OCI-LY1 (cell line): ENCODE results near the gene RCN2.

Experiments used
- H2AFZ ChIP-seq: fragments of 200-600 bp; sonication (generic), shearing (Covaris generic); 2 replicates; pipeline ENCODE4 v1.6.0; 2014; ENCODE audit warnings: antibody characterized with exemption, mild to moderate bottlenecking, low read length
- H3F3A ChIP-seq: fragments of 200-600 bp; sonication (generic), shearing (Covaris generic); 2 replicates; pipeline ENCODE4 v1.6.0; 2014; ENCODE audit warnings: mild to moderate bottlenecking, antibody characterized with exemption, low read length, moderate library complexity; ENCODE audit not compliant: insufficient read depth
- H3K27ac ChIP-seq: fragments of 200-600 bp; sonication (generic); 2 replicates; pipeline ENCODE4 v1.5.1; 2014; ENCODE audit warnings: low read length, mixed run types, mild to moderate bottlenecking, low read depth; ENCODE audit not compliant: poor library complexity, severe bottlenecking
- H3K27me3 ChIP-seq: fragments of 200-600 bp; sonication (generic); 2 replicates; pipeline ENCODE4 v1.6.0; 2014; ENCODE audit warnings: antibody characterized with exemption, mild to moderate bottlenecking, low read length, moderate library complexity; ENCODE audit not compliant: insufficient read depth
- H3K36me3 ChIP-seq: fragments of 200-600 bp; sonication (generic); 2 replicates; pipeline ENCODE4 v1.6.1; 2014; ENCODE audit warnings: mild to moderate bottlenecking, antibody characterized with exemption, low read length, moderate library complexity, mixed read lengths; ENCODE audit not compliant: insufficient read depth
- H3K4me1 ChIP-seq: fragments of 200-600 bp; sonication (generic); 2 replicates; pipeline ENCODE4 v1.5.1; 2014; ENCODE audit warnings: mild to moderate bottlenecking, low read length, moderate library complexity; ENCODE audit not compliant: insufficient read depth, severe bottlenecking
- H3K4me2 ChIP-seq: fragments of 200-600 bp; sonication (generic), shearing (Covaris generic); 2 replicates; pipeline ENCODE4 v1.6.1; 2014; ENCODE audit warnings: low read length
- H3K4me3 ChIP-seq: fragments of 200-600 bp; sonication (generic); 2 replicates; pipeline ENCODE4 v1.5.1; 2014; ENCODE audit warnings: low read length, low read depth, mild to moderate bottlenecking, mixed read lengths; ENCODE audit not compliant: poor library complexity, severe bottlenecking
- H3K79me2 ChIP-seq: fragments of 200-600 bp; shearing (Covaris generic); 2 replicates; pipeline ENCODE4 v1.6.1; 2016; ENCODE audit warnings: mixed run types, low read length, mixed read lengths; ENCODE audit not compliant: insufficient read depth
- H3K9ac ChIP-seq: fragments of 200-600 bp; sonication (generic), shearing (Covaris generic); 2 replicates; pipeline ENCODE4 v1.6.1; 2014; ENCODE audit warnings: mild to moderate bottlenecking, low read length, mixed read lengths
- H3K9me2 ChIP-seq: fragments of 200-600 bp; sonication (generic), shearing (Covaris generic); 2 replicates; pipeline ENCODE4 v1.6.1; 2014; ENCODE audit warnings: low read depth, mild to moderate bottlenecking, low read length, mixed read lengths
- H3K9me3 ChIP-seq: fragments of 200-600 bp; shearing (Covaris generic); 2 replicates; pipeline ENCODE4 v1.6.1; 2014; ENCODE audit warnings: low read length, mixed read lengths
- H4K20me1 ChIP-seq: fragments of 200-600 bp; sonication (generic), shearing (Covaris generic); 2 replicates; pipeline ENCODE4 v1.6.0; 2016; ENCODE audit warnings: mild to moderate bottlenecking, low read length; ENCODE audit not compliant: insufficient read depth
- EZH2 ChIP-seq: fragments of 200-600 bp; sonication (generic), shearing (Covaris generic); IDR thresholded peaks from 2 replicates; pipeline ENCODE4 v1.8.0; 2017; ENCODE audit warnings: borderline replicate concordance, mixed run types, mild to moderate bottlenecking, antibody characterized with exemption, low read length, moderate library complexity, mixed read lengths
- TF ChIP-seq, protein P1 (sequence below): fragments of 200-600 bp; sonication (generic), shearing (Covaris generic); IDR thresholded peaks from 2 replicates; pipeline ENCODE4 v1.5.1; 2017; ENCODE audit warnings: mild to moderate bottlenecking, antibody characterized with exemption, low read length, moderate library complexity, mixed read lengths

RCN2 gene

DNA sequence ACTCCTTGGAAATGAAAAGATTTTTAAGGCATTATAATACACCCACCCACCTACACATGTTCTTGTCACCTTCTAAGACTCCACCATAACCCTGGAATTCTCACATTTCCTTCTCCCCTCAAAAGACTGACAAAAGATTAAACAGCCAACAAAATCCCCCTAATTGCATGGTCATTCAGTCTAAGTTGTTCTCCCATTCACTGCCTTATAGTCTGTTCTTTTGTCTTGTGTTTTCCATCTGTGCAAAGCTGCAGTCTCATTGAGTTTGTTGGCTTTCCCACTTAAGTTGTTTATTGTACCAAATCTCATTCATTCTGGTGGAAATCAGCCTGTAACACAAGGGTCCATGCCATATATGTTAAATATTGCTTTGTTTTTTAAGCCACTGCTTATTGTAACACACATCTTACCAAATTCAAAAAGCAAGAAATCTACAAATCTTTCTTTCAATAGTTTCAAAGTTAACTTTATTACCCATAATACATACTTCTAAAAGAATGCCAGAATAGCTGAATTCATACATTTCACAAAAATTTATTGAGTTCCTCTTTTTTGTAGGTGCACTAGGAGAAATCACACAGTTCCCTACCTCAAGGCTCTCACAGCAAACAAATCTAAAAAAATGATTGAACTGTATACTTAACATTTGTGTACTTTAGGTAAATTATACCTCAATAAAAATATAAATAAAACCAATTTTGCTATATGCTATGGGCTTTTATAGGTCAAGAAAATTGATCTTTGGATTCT is 2.4 kb upstream of the RCN2 start:
- Histone ChIP-seq H3K4me3 (no peak overlapping the region), H3K4me2 (no peak overlapping the region), H3K36me3 (peaks cover 9% of the 10 kb centered on the region; the same call in 1 of the 2 replicates), H3K4me1 (peaks cover 21% of the 10 kb centered on the region), H3K9me2 (no peaks in the 10 kb centered on the region), H4K20me1 (no peaks in the 10 kb centered on the region), H3K27me3 (no peaks in the 10 kb centered on the region), H3K79me2 (no peaks in the 10 kb centered on the region), H2AFZ (no peak overlapping the region), H3K9me3 (no peaks in the 10 kb centered on the region), H3K9ac (no peak overlapping the region), H3F3A (no peaks in the 10 kb centered on the region), H3K27ac (no peak overlapping the region)
- TF ChIP-seq, protein P1, sequence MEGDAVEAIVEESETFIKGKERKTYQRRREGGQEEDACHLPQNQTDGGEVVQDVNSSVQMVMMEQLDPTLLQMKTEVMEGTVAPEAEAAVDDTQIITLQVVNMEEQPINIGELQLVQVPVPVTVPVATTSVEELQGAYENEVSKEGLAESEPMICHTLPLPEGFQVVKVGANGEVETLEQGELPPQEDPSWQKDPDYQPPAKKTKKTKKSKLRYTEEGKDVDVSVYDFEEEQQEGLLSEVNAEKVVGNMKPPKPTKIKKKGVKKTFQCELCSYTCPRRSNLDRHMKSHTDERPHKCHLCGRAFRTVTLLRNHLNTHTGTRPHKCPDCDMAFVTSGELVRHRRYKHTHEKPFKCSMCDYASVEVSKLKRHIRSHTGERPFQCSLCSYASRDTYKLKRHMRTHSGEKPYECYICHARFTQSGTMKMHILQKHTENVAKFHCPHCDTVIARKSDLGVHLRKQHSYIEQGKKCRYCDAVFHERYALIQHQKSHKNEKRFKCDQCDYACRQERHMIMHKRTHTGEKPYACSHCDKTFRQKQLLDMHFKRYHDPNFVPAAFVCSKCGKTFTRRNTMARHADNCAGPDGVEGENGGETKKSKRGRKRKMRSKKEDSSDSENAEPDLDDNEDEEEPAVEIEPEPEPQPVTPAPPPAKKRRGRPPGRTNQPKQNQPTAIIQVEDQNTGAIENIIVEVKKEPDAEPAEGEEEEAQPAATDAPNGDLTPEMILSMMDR, result no peak
- TF ChIP-seq EZH2, result no peak

DNA sequence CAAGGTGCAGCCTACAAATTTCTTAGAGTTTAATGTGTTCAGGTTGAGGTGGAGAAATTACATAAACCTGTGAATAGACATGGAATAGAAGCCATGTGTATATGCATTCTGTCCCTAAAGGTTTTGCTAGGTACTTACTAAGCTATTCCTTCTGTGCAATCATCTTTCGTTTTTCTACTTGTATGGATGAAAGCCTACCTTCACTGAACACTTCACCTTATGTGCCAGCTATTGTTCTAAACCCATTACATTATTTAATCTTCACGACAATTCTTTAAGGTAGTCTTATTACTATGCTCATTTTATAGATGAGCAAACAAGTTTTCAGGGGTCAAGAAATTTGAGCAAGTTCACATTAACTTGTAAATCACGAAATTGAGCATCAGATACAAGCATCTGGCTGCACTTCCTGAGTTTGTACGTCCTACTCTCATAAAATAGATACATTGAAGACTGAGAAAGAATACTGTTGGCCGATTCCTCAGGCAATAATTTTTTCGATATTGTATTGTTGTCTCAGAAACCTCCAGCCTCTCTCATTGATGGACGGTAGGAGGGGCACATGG is 635 bp upstream of the RCN2 start:
- no peaks in the 10 kb centered on the region for H3F3A ChIP-seq
- TF ChIP-seq, protein P1, result no peak
- TF ChIP-seq EZH2, result no peak
- H2AFZ ChIP-seq, result peak overlapping the region; percentile 96; the same call in 1 of the 2 replicates
- no peak overlapping the region for H3K27ac ChIP-seq
- peak overlapping the region; percentile 73 for H3K4me2 ChIP-seq
- H3K36me3 ChIP-seq, result peaks cover 14% of the 10 kb centered on the region; the same call in 1 of the 2 replicates
- no peaks in the 10 kb centered on the region for H3K79me2 ChIP-seq
- H3K27me3 ChIP-seq, result no peaks in the 10 kb centered on the region
- H3K4me3 ChIP-seq, result peak overlapping the region; percentile 78
- H3K9me3 ChIP-seq, result no peaks in the 10 kb centered on the region
- H4K20me1 ChIP-seq, result no peaks in the 10 kb centered on the region
- H3K4me1 ChIP-seq, result peaks cover 27% of the 10 kb centered on the region
- H3K9ac ChIP-seq, result peak overlapping the region; percentile 70
- H3K9me2 ChIP-seq, result no peaks in the 10 kb centered on the region

DNA sequence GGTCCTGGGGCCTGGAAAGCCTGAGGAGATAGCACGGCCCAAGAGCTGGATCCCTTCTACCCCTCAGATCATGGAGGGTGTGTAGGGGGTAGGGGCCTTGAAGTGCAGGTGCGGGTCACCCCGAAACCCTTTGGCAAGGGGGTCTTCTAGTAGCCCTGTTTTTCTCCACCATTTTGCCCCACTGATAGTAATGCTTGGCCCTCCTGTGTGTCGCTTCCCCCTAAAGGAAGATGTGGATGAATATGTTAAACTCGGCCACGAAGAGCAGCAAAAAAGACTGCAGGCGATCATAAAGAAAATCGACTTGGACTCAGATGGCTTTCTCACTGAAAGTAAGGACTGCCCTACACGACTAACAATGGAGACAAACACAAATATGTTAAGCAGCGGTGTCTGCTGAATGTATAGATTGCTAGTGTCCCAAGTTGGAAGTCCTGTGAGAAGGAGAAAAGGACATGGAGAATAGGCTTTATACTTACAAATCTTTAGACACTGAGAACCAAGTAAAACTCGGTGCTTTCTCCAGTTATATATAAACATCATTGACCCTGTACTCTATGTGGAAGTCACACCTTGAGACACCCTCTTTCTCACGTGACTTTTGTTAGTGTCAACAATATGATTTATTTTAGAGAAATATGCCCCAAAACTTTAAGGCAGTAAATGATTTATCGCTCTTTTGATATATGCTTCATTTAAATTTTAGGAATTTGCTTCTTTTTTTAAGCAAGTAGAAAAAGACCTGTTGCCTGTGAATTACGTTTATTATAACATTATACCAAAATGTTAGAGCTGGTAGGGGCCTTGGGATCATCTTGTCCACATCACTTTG is 802 bp downstream of the RCN2 start:
- H3K79me2 ChIP-seq, result no peaks in the 10 kb centered on the region
- peaks cover 23% of the 10 kb centered on the region for H3K36me3 ChIP-seq
- no peaks in the 10 kb centered on the region for H3K27me3 ChIP-seq
- no peak overlapping the region for H3K27ac ChIP-seq
- no peak overlapping the region for H2AFZ ChIP-seq
- H3K9me2 ChIP-seq, result no peaks in the 10 kb centered on the region
- peak overlapping the region; percentile 73 for H3K4me2 ChIP-seq
- peak overlapping the region; percentile 80 for H3K9ac ChIP-seq
- H3F3A ChIP-seq, result no peaks in the 10 kb centered on the region
- TF ChIP-seq EZH2, result no peak
- TF ChIP-seq, protein P1, result no peak
- peaks cover 27% of the 10 kb centered on the region for H3K4me1 ChIP-seq
- H4K20me1 ChIP-seq, result no peaks in the 10 kb centered on the region
- no peaks in the 10 kb centered on the region for H3K9me3 ChIP-seq
- H3K4me3 ChIP-seq, result peak overlapping the region; percentile 78
